ENCODE data around the gene FAT1.
"Not testable (repeated sequence)": the region's sequence is repeated elsewhere in the genome, so short reads cannot be mapped to it uniquely, and the experiment has no call there.

The FAT1 gene

GRCh38 chr4:186758929-186759682, 35.5 kb upstream of the FAT1 start:
- H3K36me3 ChIP-seq (ENCODE audit: control insufficient read depth, insufficient read depth, low read length) = no peaks in the 10 kb centered on the region
- H3K79me2 ChIP-seq = no peaks in the 10 kb centered on the region
- no peak for TF ChIP-seq CTCF (IDR thresholded peaks at IDR 0.05)
- H2AFZ ChIP-seq = no peak overlapping the region
- H3K4me3 ChIP-seq (ENCODE audit: low read depth, low read length) = no peak overlapping the region
- H3K27ac ChIP-seq = no peak overlapping the region
- H3K27me3 ChIP-seq (ENCODE audit: control insufficient read depth, insufficient read depth, low read length) = no peaks in the 10 kb centered on the region
- no peak overlapping the region for H3K4me2 ChIP-seq (ENCODE audit: low read length)
- H3K9ac ChIP-seq = no peak overlapping the region
- H3K4me1 ChIP-seq = no peaks in the 10 kb centered on the region
- H3K9me3 ChIP-seq (ENCODE audit: control insufficient read depth, low read length) = no peaks in the 10 kb centered on the region

- H3K36me3 ChIP-seq (ENCODE audit: control insufficient read depth, insufficient read depth, low read length) = no peaks in the 10 kb centered on the region
- H3K27ac ChIP-seq = no peak overlapping the region
- H3K9me3 ChIP-seq (ENCODE audit: control insufficient read depth, low read length) = no peaks in the 10 kb centered on the region
- no peak overlapping the region for H2AFZ ChIP-seq
- no peak for TF ChIP-seq CTCF (IDR thresholded peaks at IDR 0.05)
- no peak overlapping the region for H3K4me2 ChIP-seq (ENCODE audit: low read length)
- H3K4me3 ChIP-seq (ENCODE audit: low read depth, low read length) = no peak overlapping the region
- H3K79me2 ChIP-seq = no peaks in the 10 kb centered on the region
- H3K9ac ChIP-seq = no peak overlapping the region
- H3K4me1 ChIP-seq = no peaks in the 10 kb centered on the region
- no peaks in the 10 kb centered on the region for H3K27me3 ChIP-seq (ENCODE audit: control insufficient read depth, insufficient read depth, low read length)
These were observed 34.2 kb upstream of the FAT1 start for GRCh38 chr4:186757696-186758355.

GRCh38 chr4:186756550-186756949, 32.9 kb upstream of the FAT1 start:
- not testable (repeated sequence) for H3K4me1 ChIP-seq; H3K27ac ChIP-seq; H3K36me3 ChIP-seq (ENCODE audit: control insufficient read depth, insufficient read depth, low read length)

GRCh38 chr4:186755550-186756519, 32.2 kb upstream of the FAT1 start:
- H3K4me2 ChIP-seq (ENCODE audit: low read length) = no peak overlapping the region
- no peaks in the 10 kb centered on the region for H3K4me1 ChIP-seq
- H3K79me2 ChIP-seq = no peaks in the 10 kb centered on the region
- no peaks in the 10 kb centered on the region for H3K27me3 ChIP-seq (ENCODE audit: control insufficient read depth, insufficient read depth, low read length)
- no peaks in the 10 kb centered on the region for H3K36me3 ChIP-seq (ENCODE audit: control insufficient read depth, insufficient read depth, low read length)
- H3K4me3 ChIP-seq (ENCODE audit: low read depth, low read length) = no peak overlapping the region
- no peak overlapping the region for H2AFZ ChIP-seq
- no peaks in the 10 kb centered on the region for H3K9me3 ChIP-seq (ENCODE audit: control insufficient read depth, low read length)
- no peak for TF ChIP-seq CTCF (IDR thresholded peaks at IDR 0.05)
- no peak overlapping the region for H3K27ac ChIP-seq
- H3K9ac ChIP-seq = no peak overlapping the region

More at GRCh38 chr4:186756550-186756949, 32.9 kb upstream of the FAT1 start:
- not testable (repeated sequence) for H3K4me2 ChIP-seq (ENCODE audit: low read length); H3K27me3 ChIP-seq (ENCODE audit: control insufficient read depth, insufficient read depth, low read length); H3K9ac ChIP-seq; H3K79me2 ChIP-seq; H3K9me3 ChIP-seq (ENCODE audit: control insufficient read depth, low read length); H2AFZ ChIP-seq; H3K4me3 ChIP-seq (ENCODE audit: low read depth, low read length)

- H3K4me1 ChIP-seq = no peaks in the 10 kb centered on the region
- TF ChIP-seq CTCF (IDR thresholded peaks at IDR 0.05) = no peak
- no peak overlapping the region for H2AFZ ChIP-seq
- no peaks in the 10 kb centered on the region for H3K9me3 ChIP-seq (ENCODE audit: control insufficient read depth, low read length)
- no peak overlapping the region for H3K27ac ChIP-seq
- no peak overlapping the region for H3K4me3 ChIP-seq (ENCODE audit: low read depth, low read length)
- H3K36me3 ChIP-seq (ENCODE audit: control insufficient read depth, insufficient read depth, low read length) = no peaks in the 10 kb centered on the region
- no peaks in the 10 kb centered on the region for H3K27me3 ChIP-seq (ENCODE audit: control insufficient read depth, insufficient read depth, low read length)
- no peaks in the 10 kb centered on the region for H3K79me2 ChIP-seq
- no peak overlapping the region for H3K4me2 ChIP-seq (ENCODE audit: low read length)
- H3K9ac ChIP-seq = no peak overlapping the region
These were observed 31.3 kb upstream of the FAT1 start for GRCh38 chr4:186754976-186755375.

Measured in parathyroid adenoma (tissue), 2 donors.